ENCODE results near the gene TMED1. TPM values are rescaled to one million over a fixed set of nuclear protein-coding genes. Genes with fewer than 3 reads are reported as not detected.

The TMED1 gene
- total RNA-seq, 1 donor from 2014 or later, result 27.0 TPM

- TF ChIP-seq EZH2phosphoT487 (IDR thresholded peaks at IDR 0.05) (no peak), EZH2 (IDR thresholded peaks at IDR 0.05) (no peak), CTCF (IDR thresholded peaks at IDR 0.05) (no peak)
- no peak overlapping the region for H3K4me2 ChIP-seq
- no peak overlapping the region for H2AFZ ChIP-seq (replicated peaks)
- peaks cover 24% of the 10 kb centered on the region for H3K79me2 ChIP-seq (ENCODE audit: low read depth)
- H3K9me3 ChIP-seq (ENCODE audit: low read depth), result no peaks in the 10 kb centered on the region
- no peak overlapping the region for H3K9ac ChIP-seq
- no peak overlapping the region for H3K27ac Mint-ChIP-seq
- H3K36me3 Mint-ChIP-seq, result no peaks in the 10 kb centered on the region
- peaks cover 15% of the 10 kb centered on the region for H3K4me1 ChIP-seq
- peaks cover 26% of the 10 kb centered on the region for H3K4me1 Mint-ChIP-seq
- H3K4me3 Mint-ChIP-seq, result peak overlapping the region; percentile 64
- no peak overlapping the region for H3K27ac ChIP-seq
- H3K27me3 ChIP-seq, result no peaks in the 10 kb centered on the region
- no peak for DNase-seq (ENCODE audit: low spot score)
- H3K36me3 ChIP-seq, result no peaks in the 10 kb centered on the region
- peaks cover 7% of the 10 kb centered on the region for H3K27me3 Mint-ChIP-seq (ENCODE audit: insufficient read depth, low read depth)
- peaks cover 15% of the 10 kb centered on the region for H4K20me1 ChIP-seq (ENCODE audit: low read depth)
- H3K9me3 Mint-ChIP-seq, result no peaks in the 10 kb centered on the region
- H3K4me3 ChIP-seq, result no peak overlapping the region
- peaks cover 23% of the 10 kb centered on the region for H3F3A ChIP-seq (ENCODE audit: low read depth)
These were observed 33.0 kb upstream of the TMED1 start for GRCh38 chr19:10868872-10869547.

- Histone ChIP-seq H3K4me2 (no peak overlapping the region), H3K4me3 (no peak overlapping the region), H2AFZ (replicated peaks) (no peak overlapping the region), H3K27me3 (no peaks in the 10 kb centered on the region), H4K20me1 (ENCODE audit: low read depth) (no peaks in the 10 kb centered on the region), H3K9ac (no peak overlapping the region), H3K79me2 (ENCODE audit: low read depth) (no peaks in the 10 kb centered on the region), H3K9me3 (ENCODE audit: low read depth) (no peaks in the 10 kb centered on the region), H3F3A (ENCODE audit: low read depth) (peaks cover 13% of the 10 kb centered on the region), H3K36me3 (no peaks in the 10 kb centered on the region), H3K27ac (no peak overlapping the region), H3K4me1 (peaks cover 10% of the 10 kb centered on the region)
- H3K9me3 Mint-ChIP-seq, result no peaks in the 10 kb centered on the region
- peaks cover 29% of the 10 kb centered on the region for H3K4me1 Mint-ChIP-seq
- no peak for DNase-seq (ENCODE audit: low spot score)
- H3K4me3 Mint-ChIP-seq, result no peak overlapping the region
- H3K27me3 Mint-ChIP-seq (ENCODE audit: insufficient read depth, low read depth), result peaks cover 12% of the 10 kb centered on the region
- H3K36me3 Mint-ChIP-seq, result no peaks in the 10 kb centered on the region
- TF ChIP-seq EZH2 (IDR thresholded peaks at IDR 0.05), result no peak
- no peak for TF ChIP-seq EZH2phosphoT487 (IDR thresholded peaks at IDR 0.05)
- no peak for TF ChIP-seq CTCF (IDR thresholded peaks at IDR 0.05)
- no peak overlapping the region for H3K27ac Mint-ChIP-seq
These were observed 30.5 kb upstream of the TMED1 start for GRCh38 chr19:10866495-10866894.

- H3K4me1 ChIP-seq, result no peaks in the 10 kb centered on the region
- peak; percentile 87 for DNase-seq (ENCODE audit: low spot score)
- Mint-ChIP-seq H3K4me3 (no peak overlapping the region), H3K9me3 (peaks cover 2% of the 10 kb centered on the region), H3K36me3 (no peaks in the 10 kb centered on the region), H3K4me1 (peaks cover 22% of the 10 kb centered on the region), H3K27me3 (ENCODE audit: insufficient read depth, low read depth) (peaks cover 7% of the 10 kb centered on the region), H3K27ac (peak overlapping the region; percentile 52)
- H3K27me3 ChIP-seq, result no peaks in the 10 kb centered on the region
- no peaks in the 10 kb centered on the region for H3K36me3 ChIP-seq
- peaks cover under 1% of the 10 kb centered on the region for H3F3A ChIP-seq (ENCODE audit: low read depth)
- no peak overlapping the region for H3K9ac ChIP-seq
- H3K9me3 ChIP-seq (ENCODE audit: low read depth), result no peaks in the 10 kb centered on the region
- H4K20me1 ChIP-seq (ENCODE audit: low read depth), result no peaks in the 10 kb centered on the region
- TF ChIP-seq EZH2 (IDR thresholded peaks at IDR 0.05) (no peak), EZH2phosphoT487 (IDR thresholded peaks at IDR 0.05) (no peak), CTCF (IDR thresholded peaks at IDR 0.05) (peak; percentile 96)
- no peak overlapping the region for H3K4me3 ChIP-seq
- no peaks in the 10 kb centered on the region for H3K79me2 ChIP-seq (ENCODE audit: low read depth)
- no peak overlapping the region for H3K4me2 ChIP-seq
- no peak overlapping the region for H3K27ac ChIP-seq
- peak overlapping the region; percentile 96 for H2AFZ ChIP-seq (replicated peaks)
These were observed 28.5 kb upstream of the TMED1 start for GRCh38 chr19:10864538-10864899.
